Vagina (tissue), 2 donors: ENCODE results near the gene GPATCH3.

Experiments
- CTCF ChIP-seq, 3 experiments: fragments of 450-650 bp in 2 of 3; fragments of 200-600 bp in 1 of 3; sonication (generic) in 1 of 3; IDR thresholded peaks; one replicate each; pipeline ENCODE4 v1.5.1; 2017 to 2019; ENCODE audit warnings: antibody characterized with exemption in 3 of 3, mild to moderate bottlenecking in 2 of 3, moderate library complexity in 2 of 3
- POLR2A ChIP-seq, 2 donors: fragments of 450-650 bp; IDR thresholded peaks; one replicate each; pipeline ENCODE4 v1.6.1; 2017; ENCODE audit warnings: antibody characterized with exemption in 2 of 2, mild to moderate bottlenecking in 2 of 2, moderate library complexity in 2 of 2

- no peak for TF ChIP-seq CTCF (IDR thresholded peaks at IDR 0.05)
- no peak for TF ChIP-seq POLR2A (IDR thresholded peaks at IDR 0.05)
Observed at GRCh38 chr1:26909951-26910342, 9.7 kb upstream of the GPATCH3 start.
